Hippocampal formation (tissue), 2 donors: Measurements from ENCODE around the gene CNPPD1.

Experiments
- DNase-seq, 2 donors: peaks; one replicate each; lab custom pipeline; 2025; lab: John Stamatoyannopoulos, UW

Gene CNPPD1

DNA sequence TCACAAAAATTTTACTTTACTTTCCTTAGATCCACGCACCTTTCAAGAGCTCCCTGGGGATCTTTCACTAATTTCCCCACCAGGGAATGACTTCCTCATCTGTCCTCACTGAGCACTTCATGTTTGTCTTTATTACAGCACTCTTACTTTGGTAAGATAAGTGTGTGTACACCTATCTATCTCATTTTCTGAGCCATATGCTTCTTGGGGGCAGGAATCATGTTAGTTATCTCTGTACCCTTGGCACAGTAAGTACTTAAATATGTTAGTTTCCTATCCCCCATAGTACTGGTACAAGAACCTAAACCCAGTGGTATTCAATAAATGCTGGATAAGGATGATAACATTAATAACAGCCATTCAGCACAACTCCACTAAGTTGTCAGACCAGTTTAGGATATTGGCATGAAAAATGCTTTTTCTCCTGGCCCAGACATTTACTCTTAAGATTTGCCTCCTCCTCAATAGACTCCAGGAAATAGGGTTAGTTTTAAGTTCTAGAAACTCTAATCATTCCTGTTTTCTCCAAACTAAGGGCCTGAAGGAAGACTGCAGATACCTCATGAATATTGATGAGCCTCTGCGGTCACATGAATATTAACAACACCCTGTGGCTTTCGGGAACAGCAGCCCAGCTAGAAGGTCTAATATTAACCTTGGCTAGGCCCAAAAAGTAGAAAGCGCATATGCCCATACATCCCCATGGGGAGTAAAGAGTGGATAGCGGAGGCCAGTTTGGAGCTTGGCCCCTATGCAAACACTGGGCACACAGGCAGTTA, 54.3 kb downstream of the CNPPD1 start:
- DNase-seq: no peak
